Measurements from ENCODE around the gene CPNE6. TPM values are rescaled to one million over a fixed set of nuclear protein-coding genes. Genes with fewer than 3 reads are reported as not detected.

The CPNE6 gene
- total RNA-seq, 6 donors from 2014 or later: not detected

DNA sequence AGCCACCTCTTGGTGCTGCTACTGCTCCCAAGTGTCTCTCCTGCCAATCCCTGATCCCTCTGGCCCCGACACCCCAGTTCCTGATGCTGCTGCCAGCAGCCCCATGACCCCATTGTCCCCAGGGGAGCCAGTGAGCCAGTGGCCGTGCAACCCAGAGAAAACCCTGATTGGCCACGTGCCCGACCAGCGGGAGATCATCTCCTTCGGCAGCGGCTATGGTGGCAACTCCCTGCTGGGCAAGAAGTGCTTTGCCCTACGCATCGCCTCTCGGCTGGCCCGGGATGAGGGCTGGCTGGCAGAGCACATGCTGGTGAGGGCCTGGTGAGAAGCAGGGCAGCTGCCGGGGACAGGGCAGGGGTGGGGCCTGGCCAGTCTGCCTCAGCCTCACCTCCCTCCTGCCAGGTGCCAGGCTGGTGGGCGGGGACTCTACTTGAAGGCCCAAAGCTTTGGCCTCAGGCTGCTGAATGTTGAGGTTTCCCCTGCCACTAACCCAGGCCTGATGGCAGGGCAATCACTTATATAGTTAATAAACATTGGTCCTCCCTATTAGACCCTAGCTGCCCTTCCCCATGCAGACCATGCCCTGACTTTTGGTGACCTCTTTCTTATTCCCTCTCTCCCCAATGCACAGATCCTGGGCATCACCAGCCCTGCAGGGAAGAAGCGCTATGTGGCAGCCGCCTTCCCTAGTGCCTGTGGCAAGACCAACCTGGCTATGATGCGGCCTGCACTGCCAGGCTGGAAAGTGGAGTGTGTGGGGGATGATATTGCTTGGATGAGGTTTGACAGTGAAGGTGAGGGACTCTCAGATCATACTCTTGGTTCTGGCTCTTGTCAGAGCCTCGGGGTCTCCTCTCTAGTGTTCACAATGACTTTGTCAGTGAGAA lies 27.8 kb downstream of the CPNE6 start:
- DNase-seq (peak in 1 of 2 donors; percentile 78), ATAC-seq (ENCODE audit: low FRiP score in 2 of 2) (no peak)
- TF ChIP-seq, protein P1, sequence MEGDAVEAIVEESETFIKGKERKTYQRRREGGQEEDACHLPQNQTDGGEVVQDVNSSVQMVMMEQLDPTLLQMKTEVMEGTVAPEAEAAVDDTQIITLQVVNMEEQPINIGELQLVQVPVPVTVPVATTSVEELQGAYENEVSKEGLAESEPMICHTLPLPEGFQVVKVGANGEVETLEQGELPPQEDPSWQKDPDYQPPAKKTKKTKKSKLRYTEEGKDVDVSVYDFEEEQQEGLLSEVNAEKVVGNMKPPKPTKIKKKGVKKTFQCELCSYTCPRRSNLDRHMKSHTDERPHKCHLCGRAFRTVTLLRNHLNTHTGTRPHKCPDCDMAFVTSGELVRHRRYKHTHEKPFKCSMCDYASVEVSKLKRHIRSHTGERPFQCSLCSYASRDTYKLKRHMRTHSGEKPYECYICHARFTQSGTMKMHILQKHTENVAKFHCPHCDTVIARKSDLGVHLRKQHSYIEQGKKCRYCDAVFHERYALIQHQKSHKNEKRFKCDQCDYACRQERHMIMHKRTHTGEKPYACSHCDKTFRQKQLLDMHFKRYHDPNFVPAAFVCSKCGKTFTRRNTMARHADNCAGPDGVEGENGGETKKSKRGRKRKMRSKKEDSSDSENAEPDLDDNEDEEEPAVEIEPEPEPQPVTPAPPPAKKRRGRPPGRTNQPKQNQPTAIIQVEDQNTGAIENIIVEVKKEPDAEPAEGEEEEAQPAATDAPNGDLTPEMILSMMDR (IDR thresholded peaks at IDR 0.05): no peak
- TF ChIP-seq POLR2AphosphoS5 (IDR thresholded peaks at IDR 0.05) (no peak), POLR2A (IDR thresholded peaks at IDR 0.05) (no peak), EP300 (IDR thresholded peaks at IDR 0.05) (no peak)
- peaks cover 4 to 27% (median 12%) of the 10 kb centered on the region in 4 donors for H3K4me1 ChIP-seq
- peaks cover 3 to 56% (median 41%) of the 10 kb centered on the region in 4 donors for H3K36me3 ChIP-seq
- no peak overlapping the region for H3K4me3 ChIP-seq
- no peaks in the 10 kb centered on the region for H3K27me3 ChIP-seq
- H3K9me3 ChIP-seq: no peaks in the 10 kb centered on the region
- 90 to 94% methylated on average over 5 to 6 of the region's 17 CpGs for WGBS, 2 donors
- H3K27ac ChIP-seq: no peak overlapping the region

DNA sequence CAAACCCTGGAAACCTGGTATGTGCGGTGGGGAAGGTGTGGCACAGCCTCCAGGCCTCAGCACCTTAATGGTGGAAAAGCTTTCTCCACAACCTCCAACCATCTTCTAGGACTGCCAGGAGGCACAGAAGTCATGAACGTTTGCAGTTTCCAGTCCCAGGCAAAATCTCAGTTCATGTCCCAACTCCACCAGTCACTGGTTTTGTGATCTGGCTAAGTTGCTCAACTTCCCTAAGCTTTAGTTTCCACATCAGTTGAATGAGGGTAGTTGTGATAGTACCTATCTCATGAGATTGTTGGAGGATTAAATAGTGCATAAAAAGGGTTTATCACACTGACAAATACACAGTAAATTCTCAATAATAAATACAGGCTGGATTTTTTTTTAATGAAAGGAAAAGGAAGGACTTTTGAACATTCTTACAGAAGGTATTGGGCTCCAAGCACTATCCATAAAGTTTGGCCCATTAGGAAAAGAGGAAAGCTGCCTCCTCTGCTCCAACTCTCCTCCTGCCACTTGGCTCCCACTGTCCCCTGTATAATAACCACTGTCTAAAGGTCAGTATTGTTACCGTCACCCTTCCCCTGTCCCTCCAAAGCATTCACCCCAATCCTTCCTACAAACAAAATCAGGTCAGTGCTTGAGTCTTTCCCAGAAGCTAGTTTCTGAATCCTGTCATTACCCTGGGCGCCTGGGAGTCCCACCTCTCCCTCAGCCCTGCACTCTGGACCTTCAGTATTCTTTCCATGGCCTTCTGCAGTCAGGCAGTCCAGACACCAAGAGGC lies 29.0 kb downstream of the CPNE6 start:
- WGBS, 2 donors: 86 to 89% methylated on average over 4 of the region's 4 CpGs
- DNase-seq (no peak), ATAC-seq (ENCODE audit: low FRiP score in 2 of 2) (no peak)
- H3K4me1 ChIP-seq: peaks cover 4 to 19% (median 5%) of the 10 kb centered on the region in 4 donors
- peaks cover 3 to 56% (median 41%) of the 10 kb centered on the region in 4 donors for H3K36me3 ChIP-seq
- no peak overlapping the region for H3K27ac ChIP-seq
- H3K9me3 ChIP-seq: no peaks in the 10 kb centered on the region
- no peaks in the 10 kb centered on the region for H3K27me3 ChIP-seq
- TF ChIP-seq, protein P1 (IDR thresholded peaks at IDR 0.05): no peak
- no peak for TF ChIP-seq EP300 (IDR thresholded peaks at IDR 0.05)
- TF ChIP-seq POLR2A (IDR thresholded peaks at IDR 0.05): no peak
- no peak for TF ChIP-seq POLR2AphosphoS5 (IDR thresholded peaks at IDR 0.05)
- no peak overlapping the region for H3K4me3 ChIP-seq

- H3K27me3 ChIP-seq: no peaks in the 10 kb centered on the region
- H3K4me3 ChIP-seq: no peak overlapping the region
- DNase-seq (no peak), ATAC-seq (ENCODE audit: low FRiP score in 2 of 2) (no peak)
- peaks cover 0 to 14% (median 0%) of the 10 kb centered on the region in 4 donors for H3K4me1 ChIP-seq
- WGBS, 2 donors: 96 to 97% methylated on average over 3 of the region's 3 CpGs
- no peak for TF ChIP-seq EP300 (IDR thresholded peaks at IDR 0.05)
- no peak for TF ChIP-seq POLR2A (IDR thresholded peaks at IDR 0.05)
- no peak for TF ChIP-seq POLR2AphosphoS5 (IDR thresholded peaks at IDR 0.05)
- TF ChIP-seq, protein P1 (IDR thresholded peaks at IDR 0.05): no peak
- H3K36me3 ChIP-seq: peaks cover 3 to 56% (median 41%) of the 10 kb centered on the region in 4 donors
- no peak overlapping the region for H3K27ac ChIP-seq
- no peaks in the 10 kb centered on the region for H3K9me3 ChIP-seq
Observed at GRCh38 chr14:24100982-24101494, 29.7 kb downstream of the CPNE6 start.

DNA sequence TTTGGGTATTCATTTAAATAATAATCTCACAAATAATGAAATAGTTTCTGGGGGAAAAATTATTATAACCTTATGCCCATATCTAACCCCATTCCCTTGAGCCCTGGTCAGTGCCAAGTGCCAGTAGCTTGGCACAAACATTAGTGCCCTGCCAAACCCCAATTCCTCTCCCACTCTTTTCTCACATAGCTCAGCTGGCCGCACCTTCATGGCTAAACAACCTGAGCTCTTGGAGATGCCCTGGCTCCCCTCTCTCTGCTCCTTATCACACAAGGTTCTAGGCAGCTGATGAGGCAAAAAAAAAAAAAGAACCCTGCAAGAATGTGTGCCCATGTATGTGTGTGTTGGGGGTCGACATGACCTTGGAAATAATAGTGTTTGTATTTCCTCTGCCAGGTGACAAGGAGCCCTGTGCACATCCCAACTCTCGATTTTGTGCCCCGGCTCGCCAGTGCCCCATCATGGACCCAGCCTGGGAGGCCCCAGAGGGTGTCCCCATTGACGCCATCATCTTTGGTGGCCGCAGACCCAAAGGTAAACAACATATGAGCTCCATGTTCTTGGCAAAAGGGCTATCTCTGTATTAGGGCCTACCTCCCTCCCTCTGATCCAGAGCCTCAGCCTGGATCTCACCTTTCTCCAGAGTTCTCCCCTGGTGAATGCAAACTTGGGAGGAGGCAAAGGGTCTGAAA lies 31.1 kb downstream of the CPNE6 start:
- DNase-seq (no peak), ATAC-seq (ENCODE audit: low FRiP score in 2 of 2) (no peak)
- Histone ChIP-seq H3K4me1 (peaks cover 0 to 7% (median 0%) of the 10 kb centered on the region in 4 donors), H3K36me3 (peaks cover 3 to 56% (median 41%) of the 10 kb centered on the region in 4 donors), H3K27me3 (no peaks in the 10 kb centered on the region), H3K4me3 (no peak overlapping the region), H3K9me3 (no peaks in the 10 kb centered on the region), H3K27ac (no peak overlapping the region)
- 87 to 96% methylated on average over 7 of the region's 7 CpGs for WGBS, 2 donors
- TF ChIP-seq, protein P1 (IDR thresholded peaks at IDR 0.05): no peak
- TF ChIP-seq POLR2A (IDR thresholded peaks at IDR 0.05): no peak
- no peak for TF ChIP-seq POLR2AphosphoS5 (IDR thresholded peaks at IDR 0.05)
- no peak for TF ChIP-seq EP300 (IDR thresholded peaks at IDR 0.05)

Measured in upper lobe of left lung (tissue), 6 donors.